22Rv1 (cell line): Measurements from ENCODE around the gene KRTAP5-7.

Experiments
- ZFX ChIP-seq: fragments of 450-650 bp; IDR thresholded peaks from 2 replicates; pipeline ENCODE4 v1.6.1; 2017; ENCODE audit warnings: antibody characterized with exemption, borderline replicate concordance
- TF ChIP-seq, protein P1 (sequence below): fragments of 450-650 bp; IDR thresholded peaks from 2 replicates; pipeline ENCODE4 v1.5.1; 2017; ENCODE audit warnings: mild to moderate bottlenecking

DNA sequence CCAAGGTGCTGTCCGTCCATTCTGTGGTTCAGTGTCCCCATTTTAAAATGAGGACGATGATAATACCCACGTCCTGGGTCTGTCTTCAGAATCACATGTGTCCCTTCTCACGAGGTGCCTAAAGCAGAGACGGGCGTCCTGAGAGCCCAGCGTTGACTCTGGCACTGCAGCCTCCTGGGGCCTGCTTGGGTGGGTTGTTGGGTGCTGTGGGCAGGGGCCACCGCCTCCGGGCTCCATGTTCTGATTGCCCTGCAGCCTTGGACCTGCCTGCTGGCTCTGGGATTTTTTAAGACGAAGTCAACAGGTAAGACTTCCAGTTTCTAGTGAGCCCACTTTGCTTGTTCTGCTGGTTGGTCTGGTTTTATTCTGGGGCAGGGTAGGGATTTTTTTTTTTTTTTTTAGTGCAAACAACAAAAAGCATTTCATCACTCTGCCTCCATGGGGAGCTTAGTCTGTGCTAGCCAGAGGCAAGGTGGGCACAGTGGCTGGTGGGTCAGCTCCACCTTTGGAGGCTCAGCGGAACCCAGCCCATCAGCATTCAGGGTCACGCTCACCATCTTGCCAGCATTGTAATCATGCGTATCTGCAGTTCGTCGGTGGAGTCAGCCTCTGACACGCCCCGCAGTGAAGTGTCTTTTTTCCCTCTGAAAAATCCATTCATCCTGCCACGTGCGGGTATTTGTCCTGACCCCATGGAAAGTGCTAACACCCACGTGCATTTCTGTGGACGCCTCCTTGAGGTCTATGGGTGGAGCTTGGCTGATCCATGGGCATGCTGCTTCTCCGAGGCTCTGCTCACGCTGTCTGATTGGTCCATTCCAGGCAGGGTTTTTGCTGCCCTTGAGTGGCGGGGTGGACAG is 45.7 kb upstream of the KRTAP5-7 start:
- TF ChIP-seq, protein P1, sequence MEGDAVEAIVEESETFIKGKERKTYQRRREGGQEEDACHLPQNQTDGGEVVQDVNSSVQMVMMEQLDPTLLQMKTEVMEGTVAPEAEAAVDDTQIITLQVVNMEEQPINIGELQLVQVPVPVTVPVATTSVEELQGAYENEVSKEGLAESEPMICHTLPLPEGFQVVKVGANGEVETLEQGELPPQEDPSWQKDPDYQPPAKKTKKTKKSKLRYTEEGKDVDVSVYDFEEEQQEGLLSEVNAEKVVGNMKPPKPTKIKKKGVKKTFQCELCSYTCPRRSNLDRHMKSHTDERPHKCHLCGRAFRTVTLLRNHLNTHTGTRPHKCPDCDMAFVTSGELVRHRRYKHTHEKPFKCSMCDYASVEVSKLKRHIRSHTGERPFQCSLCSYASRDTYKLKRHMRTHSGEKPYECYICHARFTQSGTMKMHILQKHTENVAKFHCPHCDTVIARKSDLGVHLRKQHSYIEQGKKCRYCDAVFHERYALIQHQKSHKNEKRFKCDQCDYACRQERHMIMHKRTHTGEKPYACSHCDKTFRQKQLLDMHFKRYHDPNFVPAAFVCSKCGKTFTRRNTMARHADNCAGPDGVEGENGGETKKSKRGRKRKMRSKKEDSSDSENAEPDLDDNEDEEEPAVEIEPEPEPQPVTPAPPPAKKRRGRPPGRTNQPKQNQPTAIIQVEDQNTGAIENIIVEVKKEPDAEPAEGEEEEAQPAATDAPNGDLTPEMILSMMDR = no peak
- no peak for TF ChIP-seq ZFX
